K562 (cell line): Measurements from ENCODE around the gene FANCF. TPM values are rescaled to one million over a fixed set of nuclear protein-coding genes. Genes with fewer than 3 reads are reported as not detected.
A peak's percentile ranks its signal among the peaks of the same experiment; 100 is the strongest.

ENCODE experiments used
- ATF3 ChIP-seq, 2 experiments: fragments of 450-650 bp in 1 of 2; sonication (generic) in 1 of 2; formaldehyde crosslinking in 1 of 2; IDR thresholded peaks in 1 of 2; conservative IDR thresholded peaks in 1 of 2; 2 replicates each; pipeline versions ENCODE4 v1.6.1 to v1.8.1; 2016 to 2023; ENCODE audit warnings: mild to moderate bottlenecking in 2 of 2, moderate library complexity in 2 of 2, inconsistent platforms in 1 of 2, missing genetic modification reagents in 1 of 2
- BRD9 ChIP-seq: fragments of 450-650 bp; IDR thresholded peaks from 2 replicates; pipeline ENCODE4 v1.6.1; 2018; ENCODE audit warnings: low read depth; ENCODE audit not compliant: partially characterized antibody
- C11orf30 ChIP-seq: fragments of 450-650 bp; IDR thresholded peaks from 2 replicates; pipeline ENCODE4 v1.6.1; 2016; ENCODE audit warnings: low read depth, mild to moderate bottlenecking
- CBFA2T3 ChIP-seq: fragments of 450-650 bp; IDR thresholded peaks from 2 replicates; pipeline ENCODE4 v1.6.1; 2017
- CREBBP ChIP-seq: IDR thresholded peaks from one replicate; pipeline ENCODE4 v1.6.1; 2012; ENCODE audit warnings: low read depth, mild to moderate bottlenecking, control low read depth, inconsistent platforms, low read length
- CXXC5 ChIP-seq: fragments of 250-450 bp; sonication (Bioruptor Pico); IDR thresholded peaks from 2 replicates; pipeline ENCODE4 v1.8.0; 2022; ENCODE audit warnings: inconsistent platforms, mild to moderate bottlenecking, moderate library complexity
- FOXK1 ChIP-seq: sonication (generic); formaldehyde crosslinking; IDR thresholded peaks from 2 replicates; pipeline ENCODE4 v1.8.0; 2022; ENCODE audit warnings: missing genetic modification reagents, mild to moderate bottlenecking, borderline replicate concordance
- GABPB2 ChIP-seq: fragments of 250-450 bp; sonication (Bioruptor Pico); conservative IDR thresholded peaks from 2 replicates; pipeline ENCODE4 v1.5.1; 2021; ENCODE audit warnings: mild to moderate bottlenecking
- MAX ChIP-seq: sonication (generic); formaldehyde crosslinking; IDR thresholded peaks from 2 replicates; pipeline ENCODE4 v1.9.0; 2022; ENCODE audit warnings: mild to moderate bottlenecking, missing genetic modification reagents
- MEIS2 ChIP-seq: fragments of 450-650 bp; IDR thresholded peaks from 2 replicates; pipeline ENCODE4 v1.6.1; 2014; ENCODE audit warnings: mild to moderate bottlenecking; ENCODE audit not compliant: partially characterized antibody
- MTA2 ChIP-seq: fragments of 450-650 bp; IDR thresholded peaks from 2 replicates; pipeline ENCODE4 v1.6.1; 2016; ENCODE audit warnings: low read depth
- NFXL1 ChIP-seq: fragments of 450-650 bp; formaldehyde crosslinking; IDR thresholded peaks from 2 replicates; pipeline ENCODE4 v1.4.0; 2021; ENCODE audit warnings: mild to moderate bottlenecking
- NR2F6 ChIP-seq: fragments of 450-650 bp; formaldehyde crosslinking; IDR thresholded peaks from 2 replicates; pipeline ENCODE4 v1.4.0; 2020; ENCODE audit warnings: mild to moderate bottlenecking
- NRF1 ChIP-seq, 2 experiments: fragments of 450-650 bp; IDR thresholded peaks in 1 of 2; conservative IDR thresholded peaks in 1 of 2; 2 replicates each; pipeline ENCODE4 v1.6.1; 2014; ENCODE audit warnings: mild to moderate bottlenecking in 2 of 2
- POU5F1 ChIP-seq: fragments of 150-350 bp; IDR thresholded peaks from 2 replicates; pipeline ENCODE4 v1.6.1; 2014; ENCODE audit warnings: borderline replicate concordance, low read length, low read depth, mild to moderate bottlenecking; ENCODE audit not compliant: partially characterized antibody
- RAD51 ChIP-seq: fragments of 450-650 bp; IDR thresholded peaks from 2 replicates; pipeline ENCODE4 v1.7.1; 2016; ENCODE audit warnings: low read depth, mild to moderate bottlenecking, borderline replicate concordance
- RBM25 ChIP-seq: fragments of 200-400 bp; formaldehyde crosslinking; IDR thresholded peaks from 2 replicates; pipeline ENCODE4 v1.6.1; 2018; ENCODE audit warnings: low read length, low read depth, moderate library complexity; ENCODE audit not compliant: severe bottlenecking
- RNF2 ChIP-seq: sonication (generic); IDR thresholded peaks from 2 replicates; pipeline ENCODE4 v1.6.1; 2016
- SREBF1 ChIP-seq: fragments of 150-350 bp; IDR thresholded peaks from 2 replicates; pipeline ENCODE4 v1.6.1; 2014; ENCODE audit warnings: antibody characterized with exemption, low read depth, low read length, borderline replicate concordance
- TAL1 ChIP-seq: fragments of 450-650 bp; IDR thresholded peaks from 2 replicates; pipeline ENCODE4 v1.6.1; 2016; ENCODE audit warnings: mild to moderate bottlenecking
- TGIF2 ChIP-seq: sonication (generic); formaldehyde crosslinking; IDR thresholded peaks from 2 replicates; pipeline ENCODE4 v1.8.1; 2022; ENCODE audit warnings: mild to moderate bottlenecking, missing genetic modification reagents, moderate library complexity
- ZNF23 ChIP-seq: fragments of 250-450 bp; sonication (Bioruptor Pico); IDR thresholded peaks from 2 replicates; pipeline ENCODE4 v1.4.0; 2020; ENCODE audit warnings: mild to moderate bottlenecking
- ZNF384 ChIP-seq: IDR thresholded peaks from 2 replicates; pipeline ENCODE4 v1.6.1; 2012; ENCODE audit warnings: low read depth, low read length, improper control_type of control experiment
- ZNF436 ChIP-seq: fragments of 250-450, 450-650 bp; sonication (Bioruptor Pico); formaldehyde crosslinking; IDR thresholded peaks from 2 replicates; pipeline ENCODE4 v1.7.0; 2020; ENCODE audit warnings: mild to moderate bottlenecking
- ZNF717 ChIP-seq: fragments of 250-450 bp; sonication (Bioruptor Pico); IDR thresholded peaks from 2 replicates; pipeline ENCODE4 v1.5.0; 2021
- polyA plus RNA-seq, 8 experiments: library from polyadenylated mRNA; depleted of rRNA in 4 of 8; stranded (reverse) in 5 of 8; unstranded in 3 of 8; fragments of >200 nt; fragmentation: Nextera tagmentation in 2 of 8; fragmentation: Illumina TruSeq in 1 of 8; extraction: Ambion mirVana in 2 of 8; extraction: Trizol in 1 of 8; gene quantifications; 2 replicates each; pipeline versions ENCODE4 v1.2.1 to v1.2.3, GENCODE V29; 2011 to 2014; ENCODE audit warnings: inconsistent platforms in 1 of 8, missing spikeins in 1 of 8
- total RNA-seq, 7 experiments: library from RNA; depleted of rRNA in 6 of 7; stranded (reverse); fragments of >200 nt in 6 of 7; fragmentation: Illumina TruSeq in 2 of 7; extraction: Trizol in 2 of 7; gene quantifications; 2 replicates each; pipeline versions ENCODE4 v1.2.1 to v1.2.3, GENCODE V29; 2011 to 2021; ENCODE audit warnings: low replicate concordance in 1 of 7
- TF ChIP-seq, protein P1 (sequence below): fragments of 450-650 bp; IDR thresholded peaks from 2 replicates; pipeline ENCODE4 v1.6.1; 2017; ENCODE audit warnings: mild to moderate bottlenecking, moderate library complexity
- TF ChIP-seq, protein P2 (sequence below): fragments of 450-650 bp; formaldehyde crosslinking; IDR thresholded peaks from 2 replicates; pipeline ENCODE4 v1.4.0; 2020; ENCODE audit warnings: mild to moderate bottlenecking, moderate library complexity

FANCF gene
- total and polyA plus RNA-seq, 9 of the 15 experiments (the other 6 are each of a cell fraction or from before 2014, with no cell fraction given): 0.99 to 10.3 (median 7.5) TPM

GRCh38 chr11:22625448-22626287 lies at the start of gene FANCF (continued):
- TF ChIP-seq, protein P1, sequence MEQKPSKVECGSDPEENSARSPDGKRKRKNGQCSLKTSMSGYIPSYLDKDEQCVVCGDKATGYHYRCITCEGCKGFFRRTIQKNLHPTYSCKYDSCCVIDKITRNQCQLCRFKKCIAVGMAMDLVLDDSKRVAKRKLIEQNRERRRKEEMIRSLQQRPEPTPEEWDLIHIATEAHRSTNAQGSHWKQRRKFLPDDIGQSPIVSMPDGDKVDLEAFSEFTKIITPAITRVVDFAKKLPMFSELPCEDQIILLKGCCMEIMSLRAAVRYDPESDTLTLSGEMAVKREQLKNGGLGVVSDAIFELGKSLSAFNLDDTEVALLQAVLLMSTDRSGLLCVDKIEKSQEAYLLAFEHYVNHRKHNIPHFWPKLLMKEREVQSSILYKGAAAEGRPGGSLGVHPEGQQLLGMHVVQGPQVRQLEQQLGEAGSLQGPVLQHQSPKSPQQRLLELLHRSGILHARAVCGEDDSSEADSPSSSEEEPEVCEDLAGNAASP: no peak
- TF ChIP-seq GABPB2 (CRISPR knock-in tag): no peak
- TF ChIP-seq CXXC5 (CRISPR knock-in tag): peak; percentile 95
- TF ChIP-seq TAL1: no peak
- peak; percentile 9 for TF ChIP-seq MEIS2
- no peak for TF ChIP-seq ATF3 (IDR thresholded peaks at IDR 0.05)
- no peak for TF ChIP-seq ATF3 (CRISPR knock-in tag; conservative IDR thresholded peaks at IDR 0.05)
- no peak for TF ChIP-seq MTA2
- TF ChIP-seq RBM25: peak; percentile 98
- no peak for TF ChIP-seq NR2F6 (CRISPR knock-in tag)
- TF ChIP-seq CREBBP: no peak
- TF ChIP-seq NRF1 (conservative IDR thresholded peaks at IDR 0.05 in 1 of 2, IDR thresholded peaks at IDR 0.05 in 1 of 2): peak; percentile 49 to 61
- 0 out of 2 replicates have a peak, but pooled peaks have one; percentile 33 for TF ChIP-seq TGIF2
- TF ChIP-seq ZNF717 (CRISPR knock-in tag): no peak
- TF ChIP-seq MAX (CRISPR knock-in tag): peak; percentile 85
- TF ChIP-seq ZNF436 (CRISPR knock-in tag): no peak
- no peak for TF ChIP-seq ZNF384
- TF ChIP-seq SREBF1: no peak
- TF ChIP-seq ZNF23 (CRISPR knock-in tag): no peak
- TF ChIP-seq NFXL1 (CRISPR knock-in tag): no peak
- TF ChIP-seq RNF2: 0 out of 2 replicates have a peak, but pooled peaks have one; percentile 49
- TF ChIP-seq POU5F1: no peak
- peak; percentile 46; the same call in 1 of the 2 replicates for TF ChIP-seq C11orf30
- no peak for TF ChIP-seq FOXK1 (CRISPR knock-in tag)
- TF ChIP-seq BRD9: no peak
- TF ChIP-seq RAD51: no peak
- TF ChIP-seq, protein P2, sequence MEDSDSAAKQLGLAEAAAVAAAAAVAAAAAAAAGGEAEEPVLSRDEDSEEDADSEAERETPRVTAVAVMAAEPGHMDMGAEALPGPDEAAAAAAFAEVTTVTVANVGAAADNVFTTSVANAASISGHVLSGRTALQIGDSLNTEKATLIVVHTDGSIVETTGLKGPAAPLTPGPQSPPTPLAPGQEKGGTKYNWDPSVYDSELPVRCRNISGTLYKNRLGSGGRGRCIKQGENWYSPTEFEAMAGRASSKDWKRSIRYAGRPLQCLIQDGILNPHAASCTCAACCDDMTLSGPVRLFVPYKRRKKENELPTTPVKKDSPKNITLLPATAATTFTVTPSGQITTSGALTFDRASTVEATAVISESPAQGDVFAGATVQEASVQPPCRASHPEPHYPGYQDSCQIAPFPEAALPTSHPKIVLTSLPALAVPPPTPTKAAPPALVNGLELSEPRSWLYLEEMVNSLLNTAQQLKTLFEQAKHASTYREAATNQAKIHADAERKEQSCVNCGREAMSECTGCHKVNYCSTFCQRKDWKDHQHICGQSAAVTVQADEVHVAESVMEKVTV (CRISPR knock-in tag): no peak
- no peak for TF ChIP-seq CBFA2T3
